HG02981 (cell line): ENCODE measurements around the gene FAM124A.

Source experiments
- ATAC-seq: cut with Tn5 transposase; IDR thresholded peaks from one replicate; pipeline ENCODE4 v1.9.1; 2021; ENCODE audit warnings: mild to moderate bottlenecking, moderate library complexity; ENCODE audit not compliant: unreplicated experiment

The FAM124A gene

DNA sequence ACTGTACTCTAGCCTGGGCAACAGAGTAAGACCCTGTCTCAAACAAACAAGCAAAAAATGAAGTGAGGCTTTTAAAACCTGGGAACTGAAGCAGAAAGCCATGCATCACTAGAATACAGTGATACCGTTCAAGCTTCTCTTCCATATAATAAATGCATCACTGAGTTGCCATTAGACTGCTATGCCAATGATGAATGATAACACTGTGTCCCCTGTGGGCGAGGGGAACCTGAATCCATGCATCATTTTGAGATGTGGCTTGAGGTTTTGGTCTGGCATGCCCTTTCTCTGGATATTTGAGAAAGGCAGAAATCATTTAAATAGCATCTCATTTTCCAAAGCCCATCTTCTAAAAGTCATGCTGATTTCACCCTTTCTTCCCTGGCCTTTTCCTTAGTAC, 1.5 kb upstream of the FAM124A start:
- no peak for ATAC-seq

- ATAC-seq, result no peak
These were observed 1.1 kb upstream of the FAM124A start for GRCh38 chr13:51221108-51221507.

DNA sequence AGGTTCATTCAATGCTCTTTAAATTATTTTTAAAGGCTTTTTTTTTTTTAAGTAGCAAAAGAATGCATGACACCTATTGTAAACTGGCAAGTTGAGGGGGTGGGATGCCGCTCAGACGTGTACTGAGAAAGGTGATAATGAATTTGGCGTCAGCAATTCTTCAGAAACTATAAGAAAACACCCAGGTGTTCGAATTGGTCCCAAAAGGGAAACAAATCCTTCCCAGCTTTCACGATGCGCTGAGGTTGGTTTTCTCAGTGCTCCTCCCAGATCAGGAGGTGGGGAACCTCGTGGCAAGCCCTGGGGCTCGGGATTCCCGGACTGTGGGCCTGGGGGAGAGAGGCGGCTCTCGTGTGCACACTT, 543 bp upstream of the FAM124A start:
- ATAC-seq, result no peak

GRCh38 chr13:51222686-51223559, 725 bp downstream of the FAM124A start:
- no peak for ATAC-seq

GRCh38 chr13:51223560-51224270, 1.5 kb downstream of the FAM124A start:
- ATAC-seq, result no peak

- no peak for ATAC-seq
These were observed 2.8 kb downstream of the FAM124A start for GRCh38 chr13:51225029-51225428.

- ATAC-seq, result no peak
These were observed 5.2 kb downstream of the FAM124A start for GRCh38 chr13:51227404-51227803.

- no peak for ATAC-seq
These were observed 7.0 kb downstream of the FAM124A start for GRCh38 chr13:51229101-51229719.

DNA sequence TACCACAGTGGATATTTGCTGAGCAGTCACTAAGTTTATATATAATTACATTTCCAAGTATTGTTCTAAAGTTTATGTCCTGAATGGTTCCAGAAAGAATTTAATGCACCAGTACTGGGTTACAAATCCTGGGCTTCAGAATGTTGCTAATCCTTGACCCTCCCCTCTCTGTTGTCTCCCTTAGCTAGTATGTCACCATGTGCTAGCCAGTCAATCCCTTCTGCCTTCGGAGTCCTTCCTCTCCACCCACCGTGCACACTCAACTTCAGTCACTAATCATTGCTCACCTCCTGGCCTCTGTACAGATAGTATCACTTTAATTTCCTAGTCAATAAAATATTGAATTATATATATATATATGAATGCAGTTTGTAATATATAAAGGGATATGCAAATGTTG, 7.5 kb downstream of the FAM124A start:
- ATAC-seq, result no peak

DNA sequence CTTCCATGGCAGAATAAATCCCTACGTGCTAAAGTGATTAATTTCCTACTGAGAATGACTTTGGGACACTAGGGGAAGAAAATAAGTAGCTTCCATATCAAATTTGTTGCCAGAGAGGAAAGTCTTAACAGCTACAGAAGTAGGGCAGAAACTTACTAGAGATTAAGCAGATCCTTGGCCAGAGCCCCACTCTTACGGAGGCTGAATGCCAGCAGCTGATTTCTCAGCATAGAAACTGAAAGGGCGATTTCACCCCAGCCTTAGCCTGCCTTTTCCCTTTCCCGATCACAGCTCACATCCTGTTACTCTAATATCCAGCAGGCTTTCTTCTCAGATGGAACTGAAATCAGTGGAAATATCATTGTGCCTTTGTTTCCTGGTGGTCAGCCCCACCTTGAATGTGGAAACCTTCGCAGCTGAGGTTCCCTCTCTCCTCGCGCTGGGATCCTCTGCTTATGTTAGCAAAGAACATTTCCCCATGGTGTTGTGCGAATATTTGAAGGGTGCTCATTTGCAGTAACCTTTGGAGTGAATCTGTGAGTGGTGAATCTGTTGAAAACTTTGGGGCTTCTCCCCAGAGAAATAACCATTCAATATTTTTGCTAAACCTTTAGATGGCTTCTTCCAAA, 8.4 kb downstream of the FAM124A start:
- no peak for ATAC-seq

DNA sequence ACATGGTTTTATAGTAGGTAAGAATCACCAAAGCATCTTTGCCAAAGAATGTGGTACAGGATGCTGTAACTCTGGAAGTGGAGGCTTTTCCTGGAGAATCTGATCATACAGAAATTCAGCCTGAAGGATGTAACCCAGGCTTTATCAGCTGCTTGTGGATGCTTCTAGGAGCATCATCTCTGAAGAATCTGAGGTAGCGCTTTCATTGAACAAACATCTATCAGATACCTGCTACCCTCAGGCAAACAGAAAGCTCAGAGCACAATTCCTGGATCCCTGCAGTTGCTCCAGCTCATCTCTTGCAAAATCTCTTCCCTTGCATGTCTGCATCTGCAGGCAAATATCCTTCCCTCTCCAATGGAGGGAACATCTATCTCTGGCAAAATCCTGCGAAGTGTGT, 9.3 kb downstream of the FAM124A start:
- no peak for ATAC-seq

DNA sequence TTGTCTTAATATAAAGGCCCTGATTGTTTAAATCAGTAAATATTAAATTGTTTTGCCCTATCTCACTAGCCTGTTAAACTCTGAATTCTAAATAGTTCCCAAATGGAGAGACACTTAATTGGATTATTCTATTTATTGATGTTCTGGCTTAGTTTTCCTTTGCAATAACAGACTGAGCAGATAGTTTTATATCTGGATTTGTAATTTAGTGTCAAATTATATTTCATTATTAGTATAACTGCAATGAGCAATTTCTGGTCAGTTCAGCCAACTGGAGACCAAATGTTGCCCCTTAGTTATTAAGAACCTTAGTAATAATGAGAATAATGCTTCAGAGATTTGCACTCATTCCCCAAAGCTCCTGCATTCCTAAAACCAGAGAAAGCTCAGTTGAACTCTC, 10.1 kb downstream of the FAM124A start:
- ATAC-seq, result no peak

DNA sequence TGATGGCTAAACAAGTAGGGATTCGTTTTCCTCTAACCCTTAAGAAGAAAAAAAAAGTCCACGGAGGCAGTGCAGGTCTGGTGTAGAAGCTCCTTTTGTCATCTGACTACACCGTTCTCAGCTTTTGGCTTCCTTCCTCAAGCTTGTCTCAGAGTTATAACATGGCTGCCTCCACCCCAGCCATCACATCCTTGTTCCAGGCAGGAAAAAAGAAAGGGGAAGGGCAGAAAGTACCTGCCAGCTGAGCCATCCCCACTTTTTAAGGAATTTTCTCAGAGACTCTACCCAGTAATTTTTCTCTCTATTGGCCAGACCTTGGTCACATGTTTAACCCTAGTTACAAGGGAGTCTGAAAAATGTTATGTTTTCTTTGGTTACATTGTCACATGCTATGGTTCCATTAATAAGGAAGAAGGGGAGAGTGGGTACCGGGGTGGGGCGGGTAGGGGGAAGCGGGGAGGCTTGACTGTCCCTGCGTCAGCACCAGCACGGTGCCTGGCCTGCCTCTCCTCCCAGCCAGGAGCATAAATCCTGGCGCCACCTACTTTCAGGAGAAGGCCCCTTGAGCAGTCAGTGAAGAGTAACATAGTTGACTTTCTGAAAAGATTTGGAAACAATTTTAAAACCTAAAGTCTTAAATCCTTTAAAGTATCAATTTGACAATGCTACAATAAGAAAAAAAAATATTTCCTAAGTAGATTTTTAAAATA, 11.1 kb downstream of the FAM124A start:
- ATAC-seq, result no peak

GRCh38 chr13:51234676-51235075, 12.5 kb downstream of the FAM124A start:
- ATAC-seq, result no peak

DNA sequence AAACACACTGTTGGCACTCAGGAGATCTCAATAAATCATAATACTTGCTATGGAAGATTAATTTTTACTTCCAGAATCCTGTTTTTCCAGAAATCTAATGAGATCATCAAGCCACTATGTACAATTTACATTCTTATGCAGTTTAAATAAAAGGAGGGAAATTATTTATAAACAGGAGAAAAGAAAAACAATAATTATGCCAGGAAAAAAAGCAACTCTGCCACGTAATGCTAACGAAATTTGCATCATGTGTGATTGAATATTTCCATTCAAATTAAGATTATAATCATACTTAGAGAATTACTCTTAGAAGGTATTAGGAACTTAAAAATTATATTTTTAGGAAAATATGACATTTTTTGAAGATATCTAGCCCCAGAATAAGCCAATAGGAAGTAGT, 13.0 kb downstream of the FAM124A start:
- no peak for ATAC-seq

DNA sequence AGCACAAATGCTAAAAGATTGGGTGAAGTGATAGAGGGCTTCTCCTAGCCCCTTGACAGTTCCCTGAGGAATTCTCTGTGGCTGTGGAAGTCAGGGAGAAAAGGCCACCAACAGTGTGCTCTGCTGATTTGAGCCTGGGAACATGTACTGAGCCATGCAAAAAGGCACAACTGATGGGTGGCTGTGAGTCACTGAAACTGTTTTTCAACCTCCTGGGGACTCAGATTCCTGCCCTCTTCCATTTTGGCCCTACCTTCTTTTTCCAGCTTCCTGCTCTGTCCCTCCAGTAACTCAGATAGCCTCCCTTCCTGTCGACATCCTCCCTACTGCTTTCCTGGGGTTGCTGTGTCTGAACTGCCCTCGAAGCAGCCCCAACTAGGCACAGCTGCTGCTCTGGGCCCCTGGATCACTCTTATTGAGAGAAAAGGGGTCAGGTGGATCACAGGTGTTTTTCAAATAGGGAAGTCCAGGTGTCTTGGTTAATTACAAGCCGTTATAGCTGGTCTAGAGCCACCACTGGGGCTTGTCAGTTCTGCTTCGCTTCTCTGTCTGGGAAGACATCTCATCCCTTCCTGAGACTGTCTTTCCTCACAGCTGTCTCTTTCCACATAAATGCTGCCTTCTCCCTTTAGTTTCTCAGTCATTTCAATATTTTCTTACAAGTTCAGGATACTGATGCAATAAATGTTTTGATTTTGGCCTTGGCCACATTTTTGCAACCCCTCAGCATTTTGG, 13.7 kb downstream of the FAM124A start:
- ATAC-seq, result no peak

- no peak for ATAC-seq
These were observed 14.2 kb downstream of the FAM124A start for GRCh38 chr13:51236491-51236792.

DNA sequence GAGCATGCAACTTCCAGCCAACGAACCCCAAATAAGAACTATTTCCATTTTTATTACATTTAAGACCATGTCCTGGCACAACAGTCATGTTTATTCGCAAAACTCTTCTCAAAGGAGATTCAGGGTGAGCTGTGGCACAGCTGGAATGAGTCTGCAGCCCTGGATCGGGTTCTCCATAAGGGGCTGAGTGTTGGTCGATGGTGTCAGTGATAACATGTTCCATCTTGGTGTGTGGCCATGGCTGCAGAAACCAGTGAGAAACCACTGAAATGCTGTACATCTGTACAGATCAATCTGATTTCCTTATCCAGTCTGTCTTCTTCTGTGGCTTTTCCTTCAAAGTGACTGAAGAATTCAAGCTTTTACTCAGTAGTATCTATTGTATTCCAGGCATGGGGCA, 15.2 kb downstream of the FAM124A start:
- no peak for ATAC-seq

GRCh38 chr13:51237887-51238286, 15.7 kb downstream of the FAM124A start:
- ATAC-seq, result no peak

- ATAC-seq, result no peak
These were observed 18.0 kb downstream of the FAM124A start for GRCh38 chr13:51240178-51240577.
